RCC 7860 (cell line): ENCODE measurements around the gene OR4B1.
"Not testable (repeated sequence)": the region's sequence is repeated elsewhere in the genome, so short reads cannot be mapped to it uniquely, and the experiment has no call there.

Experiments used
- DNase-seq: peaks from one replicate; pipeline ENCODE4 v3.0.0-alpha.2; 2015; ENCODE audit warnings: low spot score
- FAIRE-seq: peaks from 2 replicates; lab custom pipeline; 2012; peaks lifted over from hg19 to GRCh38; lab: Jason Lieb, UNC

OR4B1 gene, protein sequence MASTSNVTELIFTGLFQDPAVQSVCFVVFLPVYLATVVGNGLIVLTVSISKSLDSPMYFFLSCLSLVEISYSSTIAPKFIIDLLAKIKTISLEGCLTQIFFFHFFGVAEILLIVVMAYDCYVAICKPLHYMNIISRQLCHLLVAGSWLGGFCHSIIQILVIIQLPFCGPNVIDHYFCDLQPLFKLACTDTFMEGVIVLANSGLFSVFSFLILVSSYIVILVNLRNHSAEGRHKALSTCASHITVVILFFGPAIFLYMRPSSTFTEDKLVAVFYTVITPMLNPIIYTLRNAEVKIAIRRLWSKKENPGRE

GRCh38 chr11:48216510-48216909 lies at the start of gene OR4B1:
Gene OR4B1 (plus strand): TSS chr11:48216810. CDS start chr11:48216810, 0 bp downstream.
- FAIRE-seq (no peak), DNase-seq (no peak)

- FAIRE-seq = no peak
- no peak for DNase-seq
Observed at GRCh38 chr11:48167380-48167779, 49.2 kb upstream of the OR4B1 start.

GRCh38 chr11:48168815-48169214 lies 47.8 kb upstream of the OR4B1 start:
- DNase-seq (no peak), FAIRE-seq (no peak)

GRCh38 chr11:48169259-48169658 lies 47.4 kb upstream of the OR4B1 start:
- no peak for FAIRE-seq

GRCh38 chr11:48169717-48170116 lies 46.9 kb upstream of the OR4B1 start:
- DNase-seq = no peak
- no peak for FAIRE-seq

More at GRCh38 chr11:48169259-48169658, 47.4 kb upstream of the OR4B1 start:
- no peak for DNase-seq

GRCh38 chr11:48170241-48171233 lies 46.1 kb upstream of the OR4B1 start:
- DNase-seq = no peak
- FAIRE-seq = no peak

DNA sequence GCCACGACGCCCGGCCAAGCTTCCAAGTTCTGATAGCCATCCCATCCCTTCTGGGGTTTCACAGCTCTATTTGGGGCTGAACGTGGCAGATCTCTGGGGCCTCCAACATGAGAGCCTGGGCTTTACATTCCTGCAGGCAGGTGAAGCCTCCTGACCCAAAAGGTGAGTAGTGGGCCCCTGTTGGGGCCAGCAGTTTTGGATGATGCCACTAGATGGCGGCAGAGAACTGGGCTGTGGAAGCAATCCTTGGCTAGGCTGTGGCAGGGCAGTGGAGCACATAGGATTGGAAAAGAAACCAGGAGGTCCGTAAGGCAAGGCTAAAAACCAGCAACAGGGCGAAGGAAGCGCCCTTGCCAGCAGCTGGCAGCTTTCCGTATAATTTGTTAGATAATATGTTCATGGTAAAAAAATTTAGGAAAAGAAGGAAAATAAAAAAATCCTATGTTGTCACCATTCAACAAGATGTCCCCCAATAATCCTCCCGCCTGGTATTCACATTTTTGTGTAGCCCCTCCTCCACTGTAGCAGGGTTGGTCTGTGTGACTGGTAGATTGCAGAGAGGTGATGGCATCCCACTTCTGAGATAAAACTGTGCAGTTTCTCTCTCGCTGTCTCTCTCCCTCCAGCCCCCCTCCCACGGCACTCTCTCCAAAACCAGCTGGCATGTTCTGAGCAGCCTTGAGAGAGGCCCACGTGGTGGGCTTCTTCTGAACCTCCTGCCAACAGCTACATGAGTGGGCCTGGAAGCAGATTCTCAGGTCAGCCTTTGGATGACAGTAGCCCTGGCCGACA lies 43.6 kb upstream of the OR4B1 start:
- DNase-seq (peak; percentile 26), FAIRE-seq (no peak)

GRCh38 chr11:48177661-48178060 lies 38.9 kb upstream of the OR4B1 start:
- DNase-seq (no peak), FAIRE-seq (no peak)

GRCh38 chr11:48180627-48181026 lies 36.0 kb upstream of the OR4B1 start:
- FAIRE-seq (no peak), DNase-seq (no peak)

GRCh38 chr11:48182860-48183526 lies 33.6 kb upstream of the OR4B1 start:
- FAIRE-seq (no peak), DNase-seq (no peak)

DNA sequence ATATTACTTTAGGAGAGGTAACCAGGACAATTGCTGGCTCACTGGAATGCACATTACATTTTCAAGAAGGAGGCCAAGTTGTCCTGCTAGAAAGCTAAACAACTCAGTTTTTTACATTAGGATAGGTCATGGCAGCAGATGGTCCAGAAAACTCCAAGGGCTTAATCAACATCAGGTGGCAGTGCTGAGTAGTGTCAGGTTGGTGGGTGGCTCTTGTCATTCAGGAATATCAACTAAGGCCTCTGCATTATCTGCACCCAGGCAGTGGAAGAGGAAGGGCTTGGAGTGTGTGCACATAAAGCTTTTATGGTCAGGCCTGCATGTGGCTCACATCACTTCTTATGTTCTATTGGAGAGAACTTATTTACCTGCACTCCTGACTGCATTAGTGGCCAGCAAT lies 32.2 kb upstream of the OR4B1 start:
- DNase-seq = no peak
- FAIRE-seq = no peak

DNA sequence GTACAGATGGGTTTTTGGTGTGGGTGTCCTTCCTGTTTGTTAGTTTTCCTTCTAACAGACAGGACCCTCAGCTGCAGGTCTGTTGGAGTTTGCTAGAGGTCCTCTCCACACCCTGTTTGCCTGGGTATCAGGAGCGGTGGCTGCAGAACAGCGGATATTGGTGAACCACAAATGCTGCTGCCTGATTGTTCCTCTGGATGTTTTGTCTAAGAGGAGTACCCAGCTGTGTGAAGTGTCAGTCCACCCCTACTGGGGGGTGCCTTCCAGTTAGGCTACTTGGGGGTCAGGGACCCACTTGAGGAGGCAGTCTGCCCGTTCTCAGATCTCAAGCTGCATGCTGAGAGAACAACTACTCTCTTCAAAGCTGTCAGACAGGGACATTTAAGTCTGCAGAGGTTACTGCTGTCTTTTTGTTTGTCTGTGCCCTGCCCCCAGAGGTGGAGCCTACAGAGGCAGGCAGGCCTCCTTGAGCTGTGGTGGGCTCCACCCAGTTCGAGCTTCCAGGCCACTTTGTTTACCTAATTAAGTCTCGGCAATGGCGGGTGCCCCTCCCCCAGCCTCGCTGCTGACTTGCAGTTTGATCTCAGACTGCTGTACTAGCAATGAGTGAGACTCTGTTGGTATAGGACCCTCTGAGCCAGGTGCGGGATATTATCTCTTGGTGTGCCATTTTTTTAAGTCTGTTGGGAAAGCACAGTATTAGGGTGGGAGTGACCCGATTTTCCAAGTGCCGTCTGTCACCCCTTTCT lies 25.5 kb upstream of the OR4B1 start:
- DNase-seq, FAIRE-seq: not testable (repeated sequence)

DNA sequence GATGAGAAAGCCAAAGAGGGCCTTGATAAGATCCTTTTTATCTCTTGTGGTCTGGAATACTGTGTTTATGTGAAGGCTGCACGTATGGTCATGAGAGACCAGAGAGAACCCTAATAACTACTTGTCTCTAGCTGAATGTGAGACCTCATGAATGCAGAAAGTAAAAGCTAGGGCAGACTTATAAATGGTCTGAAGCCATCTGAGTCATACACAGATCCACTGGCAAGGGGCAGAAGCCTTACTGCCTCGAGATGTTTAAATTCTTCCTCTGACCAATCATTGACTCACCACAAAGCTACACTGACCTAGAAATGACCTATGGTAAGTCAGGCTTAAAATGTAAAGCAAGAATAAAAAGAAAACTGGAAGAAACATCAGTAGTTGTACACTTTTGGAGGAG lies 22.7 kb upstream of the OR4B1 start:
- DNase-seq = peak; percentile 49
- FAIRE-seq = peak; percentile 7

- DNase-seq (no peak), FAIRE-seq (no peak)
Observed at GRCh38 chr11:48207881-48208280, 8.7 kb upstream of the OR4B1 start.

DNA sequence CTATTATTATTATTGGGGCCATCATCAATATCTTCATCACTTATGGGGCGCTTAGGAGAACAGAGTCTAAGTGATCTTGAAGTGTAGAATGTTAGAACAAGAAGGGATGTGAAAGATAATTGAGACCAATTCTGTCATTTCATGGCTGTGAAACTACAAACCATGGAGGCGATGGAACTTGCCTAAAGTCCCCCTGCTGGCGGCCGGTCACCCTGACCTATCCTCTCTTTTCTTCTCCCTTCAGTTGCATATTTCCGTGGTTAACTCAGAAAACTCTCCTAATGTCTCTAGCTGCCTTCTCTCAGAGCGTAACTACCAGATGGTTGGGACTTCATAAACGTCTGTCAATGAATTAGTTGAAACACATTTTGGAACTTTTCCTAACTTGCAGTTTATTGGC lies 6.6 kb upstream of the OR4B1 start:
- FAIRE-seq = no peak
- no peak for DNase-seq

DNA sequence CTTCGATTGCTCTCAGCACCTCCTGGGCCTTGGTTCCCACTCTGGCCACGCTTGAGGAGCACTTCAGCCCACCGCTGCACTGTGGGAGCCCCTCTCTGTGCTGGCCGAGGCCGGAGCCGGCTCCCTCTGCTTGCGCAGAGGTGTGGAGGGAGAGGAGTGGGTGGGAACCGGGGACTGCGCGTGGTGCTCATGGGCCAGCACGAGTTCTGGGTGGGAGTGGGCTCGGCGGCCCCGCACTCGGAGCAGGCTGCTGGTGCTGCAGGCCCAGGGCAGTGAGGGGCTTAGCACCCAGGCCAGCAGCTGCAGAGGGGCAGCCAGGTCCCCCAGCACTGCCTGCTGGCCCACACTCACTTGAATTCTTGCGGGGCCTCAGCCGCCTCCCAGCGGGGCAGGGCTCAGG lies 12.2 kb downstream of the OR4B1 start:
- FAIRE-seq (no peak), DNase-seq (no peak)

- not testable (repeated sequence) for FAIRE-seq, DNase-seq
Observed at GRCh38 chr11:48230057-48230456, 13.4 kb downstream of the OR4B1 start.

DNA sequence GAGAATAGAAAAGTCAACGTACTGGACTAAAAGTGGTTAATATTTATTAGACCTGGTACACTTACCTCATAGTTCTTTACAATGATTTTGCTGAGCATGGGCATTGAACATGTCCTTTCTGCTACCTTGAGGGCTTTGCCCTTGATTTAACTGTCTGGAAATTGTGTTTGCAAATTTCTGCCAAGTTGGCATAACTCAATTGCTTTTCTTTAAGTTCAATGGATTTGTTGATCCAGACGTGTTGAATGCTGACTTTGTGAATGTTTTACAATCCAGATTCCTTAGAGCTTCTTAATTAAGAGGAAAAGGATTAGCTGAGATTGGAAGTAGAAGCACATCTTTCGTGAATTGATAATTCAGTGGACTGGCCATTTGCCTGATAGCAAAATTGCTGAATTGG lies 21.1 kb downstream of the OR4B1 start:
- DNase-seq (no peak), FAIRE-seq (no peak)

GRCh38 chr11:48242501-48242900 lies 25.9 kb downstream of the OR4B1 start:
- DNase-seq (no peak), FAIRE-seq (no peak)

GRCh38 chr11:48244804-48245203 lies 28.2 kb downstream of the OR4B1 start, which contains the start of gene OR4X2:
Gene OR4X2 (plus strand): TSS chr11:48245104. CDS start chr11:48245104, 0 bp downstream.
- DNase-seq (no peak), FAIRE-seq (no peak)
